GM15510 (cell line): ENCODE measurements around the gene ZCCHC17.

Experiments used
- POLR2A ChIP-seq: IDR thresholded peaks from 3 replicates; pipeline ENCODE4 v1.6.1; 2011; ENCODE audit warnings: borderline replicate concordance; ENCODE audit not compliant: insufficient read length; ENCODE audit errors: extremely low read depth

Gene ZCCHC17

GRCh38 chr1:31302709-31303441 lies 6.0 kb downstream of the ZCCHC17 start:
- no peak for TF ChIP-seq POLR2A

- TF ChIP-seq POLR2A = no peak
Observed at GRCh38 chr1:31306278-31306677, 9.4 kb downstream of the ZCCHC17 start.

- TF ChIP-seq POLR2A = no peak
Observed at GRCh38 chr1:31308036-31308435, 11.2 kb downstream of the ZCCHC17 start.

GRCh38 chr1:31310198-31310597 lies 13.4 kb downstream of the ZCCHC17 start:
- TF ChIP-seq POLR2A = no peak

- no peak for TF ChIP-seq POLR2A
Observed at GRCh38 chr1:31315902-31316301, 19.1 kb downstream of the ZCCHC17 start.

GRCh38 chr1:31318146-31318545 lies 21.3 kb downstream of the ZCCHC17 start:
- no peak for TF ChIP-seq POLR2A

GRCh38 chr1:31324093-31324492 lies 27.3 kb downstream of the ZCCHC17 start:
- no peak for TF ChIP-seq POLR2A

GRCh38 chr1:31324992-31325391 lies 28.2 kb downstream of the ZCCHC17 start:
- TF ChIP-seq POLR2A = no peak

- TF ChIP-seq POLR2A = no peak
Observed at GRCh38 chr1:31326461-31326860, 29.6 kb downstream of the ZCCHC17 start.

- TF ChIP-seq POLR2A = no peak
Observed at GRCh38 chr1:31327381-31327780, 30.5 kb downstream of the ZCCHC17 start.

- no peak for TF ChIP-seq POLR2A
Observed at GRCh38 chr1:31335007-31335406, 38.2 kb downstream of the ZCCHC17 start.

GRCh38 chr1:31336687-31337467 lies 40.0 kb downstream of the ZCCHC17 start:
- TF ChIP-seq POLR2A = no peak

- no peak for TF ChIP-seq POLR2A
Observed at GRCh38 chr1:31344503-31344902, 47.7 kb downstream of the ZCCHC17 start.

- no peak for TF ChIP-seq POLR2A
Observed at GRCh38 chr1:31345635-31346034, 48.8 kb downstream of the ZCCHC17 start.

GRCh38 chr1:31346785-31347184 lies 50.0 kb downstream of the ZCCHC17 start:
- TF ChIP-seq POLR2A = no peak

GRCh38 chr1:31348449-31348848 lies 51.6 kb downstream of the ZCCHC17 start:
- no peak for TF ChIP-seq POLR2A
